ENCODE data around the gene DIS3L2. TPM values are rescaled to one million over a fixed set of nuclear protein-coding genes. Genes with fewer than 3 reads are reported as not detected.

Gene DIS3L2
- total and polyA plus RNA-seq, 3 experiments from 2014 or later = 16.4 to 29.5 (median 28.6) TPM

- ChIA-PET POLR2A (no interaction called here), CTCF (no interaction called here)
- Mint-ChIP-seq H3K36me3 (no peaks in the 10 kb centered on the region), H3K9me3 (peaks cover 0 to 5% (median 0%) of the 10 kb centered on the region in 5 donors), H3K27ac (no peak overlapping the region), H3K4me1 (peaks cover 0 to 16% (median 0%) of the 10 kb centered on the region in 3 donors), H3K27me3 (peaks cover 1 to 11% of the 10 kb centered on the region in 2 donors), H3K4me3 (no peak overlapping the region)
- H3K4me3 ChIP-seq (ENCODE audit: low read length) = no peak overlapping the region
- no peaks in the 10 kb centered on the region for H3K36me3 ChIP-seq (ENCODE audit: insufficient read depth, low read length)
- peaks cover 21% of the 10 kb centered on the region for H3K27me3 ChIP-seq (ENCODE audit: insufficient read depth, low read length, poor library complexity, severe bottlenecking)
- no peak overlapping the region for H3K27ac ChIP-seq (ENCODE audit: low read depth, low read length)
- DNase-seq = no peak
- H3K4me1 ChIP-seq (ENCODE audit: insufficient read depth, low read length) = peaks cover 18% of the 10 kb centered on the region
- no peaks in the 10 kb centered on the region for H3K9me3 ChIP-seq (ENCODE audit: low read length)
Measured at GRCh38 chr2:232347369-232347768, 385.9 kb downstream of the DIS3L2 start.

GRCh38 chr2:232348936-232349335, 387.4 kb downstream of the DIS3L2 start:
- CTCF ChIA-PET = no interaction called here
- H3K27me3 ChIP-seq (ENCODE audit: insufficient read depth, low read length, poor library complexity, severe bottlenecking) = peaks cover 33% of the 10 kb centered on the region

GRCh38 chr2:232349546-232349945, 388.0 kb downstream of the DIS3L2 start:
- Histone ChIP-seq H3K27me3 (ENCODE audit: insufficient read depth, low read length, poor library complexity, severe bottlenecking) (peaks cover 33% of the 10 kb centered on the region), H3K36me3 (ENCODE audit: insufficient read depth, low read length) (no peaks in the 10 kb centered on the region), H3K4me3 (ENCODE audit: low read length) (no peak overlapping the region), H3K27ac (ENCODE audit: low read depth, low read length) (no peak overlapping the region), H3K9me3 (ENCODE audit: low read length) (no peaks in the 10 kb centered on the region), H3K4me1 (ENCODE audit: insufficient read depth, low read length) (peaks cover 18% of the 10 kb centered on the region)
- CTCF ChIA-PET = no interaction called here
- Mint-ChIP-seq H3K9me3 (peaks cover 0 to 5% (median 0%) of the 10 kb centered on the region in 5 donors), H3K4me3 (no peak overlapping the region), H3K27ac (no peak overlapping the region), H3K36me3 (peaks cover 0 to 3% (median 0%) of the 10 kb centered on the region in 3 donors), H3K27me3 (peaks cover 8 to 27% of the 10 kb centered on the region in 2 donors), H3K4me1 (peaks cover 0 to 16% (median 0%) of the 10 kb centered on the region in 3 donors)
- peak in 1 of 5 donors; percentile 28 for DNase-seq
- POLR2A ChIA-PET = no interaction called here

More at GRCh38 chr2:232348936-232349335, 387.4 kb downstream of the DIS3L2 start:
- H3K4me3 Mint-ChIP-seq = no peak overlapping the region
- no peaks in the 10 kb centered on the region for H3K9me3 ChIP-seq (ENCODE audit: low read length)
- POLR2A ChIA-PET = no interaction called here
- DNase-seq = peak in 1 of 5 donors; percentile 39
- peaks cover 0 to 5% (median 0%) of the 10 kb centered on the region in 5 donors for H3K9me3 Mint-ChIP-seq
- H3K36me3 Mint-ChIP-seq = peaks cover 0 to 3% (median 0%) of the 10 kb centered on the region in 3 donors
- peaks cover 0 to 16% (median 0%) of the 10 kb centered on the region in 3 donors for H3K4me1 Mint-ChIP-seq
- H3K27ac ChIP-seq (ENCODE audit: low read depth, low read length) = no peak overlapping the region
- H3K4me1 ChIP-seq (ENCODE audit: insufficient read depth, low read length) = peaks cover 18% of the 10 kb centered on the region
- no peak overlapping the region for H3K27ac Mint-ChIP-seq
- H3K27me3 Mint-ChIP-seq = peaks cover 7 to 22% of the 10 kb centered on the region in 2 donors
- no peaks in the 10 kb centered on the region for H3K36me3 ChIP-seq (ENCODE audit: insufficient read depth, low read length)
- H3K4me3 ChIP-seq (ENCODE audit: low read length) = no peak overlapping the region

- H3K36me3 ChIP-seq (ENCODE audit: insufficient read depth, low read length) = no peaks in the 10 kb centered on the region
- no peak overlapping the region for H3K4me3 ChIP-seq (ENCODE audit: low read length)
- peak in 1 of 5 donors; percentile 44 for DNase-seq
- POLR2A ChIA-PET = no interaction called here
- no peaks in the 10 kb centered on the region for H3K9me3 ChIP-seq (ENCODE audit: low read length)
- H3K27me3 ChIP-seq (ENCODE audit: insufficient read depth, low read length, poor library complexity, severe bottlenecking) = peaks cover 33% of the 10 kb centered on the region
- Mint-ChIP-seq H3K36me3 (peaks cover 0 to 3% (median 0%) of the 10 kb centered on the region in 3 donors), H3K4me3 (peak overlapping the region in 1 of 7 donors; percentile 32), H3K9me3 (peaks cover 0 to 5% (median 0%) of the 10 kb centered on the region in 5 donors), H3K4me1 (peaks cover 0 to 16% (median 0%) of the 10 kb centered on the region in 3 donors), H3K27ac (no peak overlapping the region), H3K27me3 (peaks cover 8 to 33% of the 10 kb centered on the region in 2 donors)
- H3K27ac ChIP-seq (ENCODE audit: low read depth, low read length) = no peak overlapping the region
- peaks cover 18% of the 10 kb centered on the region for H3K4me1 ChIP-seq (ENCODE audit: insufficient read depth, low read length)
- CTCF ChIA-PET = no interaction called here
Measured at GRCh38 chr2:232349946-232350635, 388.6 kb downstream of the DIS3L2 start.

GRCh38 chr2:232350804-232351685, 389.5 kb downstream of the DIS3L2 start:
- Mint-ChIP-seq H3K27ac (no peak overlapping the region), H3K4me1 (peaks cover 0 to 16% (median 0%) of the 10 kb centered on the region in 3 donors), H3K36me3 (peaks cover 0 to 3% (median 0%) of the 10 kb centered on the region in 3 donors), H3K4me3 (no peak overlapping the region), H3K27me3 (peaks cover 8 to 33% of the 10 kb centered on the region in 2 donors), H3K9me3 (peaks cover 0 to 5% (median 0%) of the 10 kb centered on the region in 5 donors)
- Histone ChIP-seq H3K27me3 (ENCODE audit: insufficient read depth, low read length, poor library complexity, severe bottlenecking) (peaks cover 33% of the 10 kb centered on the region), H3K4me3 (ENCODE audit: low read length) (no peak overlapping the region), H3K36me3 (ENCODE audit: insufficient read depth, low read length) (no peaks in the 10 kb centered on the region), H3K4me1 (ENCODE audit: insufficient read depth, low read length) (peaks cover 18% of the 10 kb centered on the region), H3K9me3 (ENCODE audit: low read length) (no peaks in the 10 kb centered on the region), H3K27ac (ENCODE audit: low read depth, low read length) (no peak overlapping the region)
- CTCF ChIA-PET = no interaction called here
- DNase-seq = peak in 1 of 5 donors; percentile 41
- POLR2A ChIA-PET = no interaction called here

- Histone ChIP-seq H3K4me3 (ENCODE audit: low read length) (no peak overlapping the region), H3K36me3 (ENCODE audit: insufficient read depth, low read length) (no peaks in the 10 kb centered on the region), H3K27me3 (ENCODE audit: insufficient read depth, low read length, poor library complexity, severe bottlenecking) (peaks cover 33% of the 10 kb centered on the region), H3K4me1 (ENCODE audit: insufficient read depth, low read length) (peaks cover 18% of the 10 kb centered on the region), H3K9me3 (ENCODE audit: low read length) (no peaks in the 10 kb centered on the region), H3K27ac (ENCODE audit: low read depth, low read length) (no peak overlapping the region)
- peaks cover 8 to 38% of the 10 kb centered on the region in 2 donors for H3K27me3 Mint-ChIP-seq
- H3K36me3 Mint-ChIP-seq = peaks cover 0 to 3% (median 0%) of the 10 kb centered on the region in 3 donors
- H3K4me1 Mint-ChIP-seq = peaks cover 0 to 16% (median 0%) of the 10 kb centered on the region in 3 donors
- no peak overlapping the region for H3K27ac Mint-ChIP-seq
- peaks cover 0 to under 1% (median 0%) of the 10 kb centered on the region in 5 donors for H3K9me3 Mint-ChIP-seq
- ChIA-PET CTCF (no interaction called here), POLR2A (no interaction called here)
- peak overlapping the region in 3 of 7 donors; percentile 23 to 66 (median 55) for H3K4me3 Mint-ChIP-seq
- peak in 1 of 5 donors; percentile 43 for DNase-seq
Measured at GRCh38 chr2:232351686-232352510, 390.4 kb downstream of the DIS3L2 start.

GRCh38 chr2:232352511-232353091, 391.1 kb downstream of the DIS3L2 start:
- Mint-ChIP-seq H3K4me1 (peaks cover 0 to 16% (median 0%) of the 10 kb centered on the region in 3 donors), H3K27me3 (peaks cover 8 to 40% of the 10 kb centered on the region in 2 donors), H3K4me3 (no peak overlapping the region), H3K9me3 (no peaks in the 10 kb centered on the region), H3K27ac (no peak overlapping the region), H3K36me3 (peaks cover 0 to 3% (median 0%) of the 10 kb centered on the region in 3 donors)
- Histone ChIP-seq H3K4me1 (ENCODE audit: insufficient read depth, low read length) (peaks cover 18% of the 10 kb centered on the region), H3K27ac (ENCODE audit: low read depth, low read length) (no peak overlapping the region), H3K4me3 (ENCODE audit: low read length) (no peak overlapping the region), H3K27me3 (ENCODE audit: insufficient read depth, low read length, poor library complexity, severe bottlenecking) (peaks cover 33% of the 10 kb centered on the region), H3K9me3 (ENCODE audit: low read length) (no peaks in the 10 kb centered on the region), H3K36me3 (ENCODE audit: insufficient read depth, low read length) (no peaks in the 10 kb centered on the region)
- DNase-seq = peak in 1 of 5 donors; percentile 16
- ChIA-PET POLR2A (no interaction called here), CTCF (no interaction called here)

All from CD8-positive, alpha-beta memory T cell (primary cell).